ENCODE data around the gene CANT1. TPM values are rescaled to one million over a fixed set of nuclear protein-coding genes. Genes with fewer than 3 reads are reported as not detected.

The CANT1 gene
- total RNA-seq, 4 donors from 2014 or later = 21.2 to 33.7 (median 27.0) TPM

DNA sequence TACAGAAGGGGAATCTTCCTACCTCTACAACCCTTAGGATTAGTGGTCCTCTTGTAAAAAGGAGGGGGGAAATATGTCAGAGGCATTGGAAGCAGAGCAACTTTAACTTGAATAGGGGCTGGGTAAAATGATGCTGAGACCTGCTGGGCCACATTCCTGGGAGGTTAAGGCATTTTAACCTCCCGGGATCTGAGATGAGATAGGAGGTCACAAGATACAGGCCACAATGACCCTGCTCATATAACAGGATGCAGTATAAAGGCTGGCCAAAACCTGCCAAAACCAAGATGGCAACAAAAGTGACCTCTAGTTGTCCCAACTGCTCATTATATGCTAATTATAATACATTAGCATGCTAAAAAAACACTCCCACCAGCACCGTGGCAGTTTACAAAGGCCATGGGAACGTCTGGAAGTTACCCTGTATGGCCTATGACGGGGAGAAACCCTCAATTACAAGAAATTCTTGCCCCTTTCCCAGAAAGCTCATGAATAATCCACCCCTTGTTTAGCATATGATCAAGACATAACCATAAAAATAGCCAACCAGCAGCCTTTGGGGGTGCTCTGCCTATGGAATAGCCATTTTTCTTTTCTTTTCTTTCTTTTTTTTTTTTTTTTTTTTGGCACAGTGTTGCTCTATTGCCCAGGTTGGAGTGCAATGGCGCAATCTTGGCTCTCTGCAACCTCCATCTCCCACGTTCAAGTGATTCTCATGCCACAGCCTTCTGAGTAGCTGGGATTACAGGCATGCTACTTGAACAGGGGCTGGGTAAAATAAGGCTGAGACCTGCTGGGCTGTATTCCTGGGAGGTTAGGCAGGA, 8.2 kb upstream of the CANT1 start:
- no peak overlapping the region for H3K27ac ChIP-seq (replicated peaks in 1 of 4)
- no peaks in the 10 kb centered on the region for H3K36me3 ChIP-seq
- peaks cover 29 to 34% (median 31%) of the 10 kb centered on the region in 4 donors for H3K4me1 ChIP-seq
- H3K27me3 ChIP-seq = no peaks in the 10 kb centered on the region
- no peaks in the 10 kb centered on the region for H3K9me3 ChIP-seq
- intact Hi-C loops (cut with DNase I) = no loop called here
- H3K4me3 ChIP-seq = no peak overlapping the region
- WGBS = 76% methylated on average over 6 of the region's 6 CpGs
- no peak for DNase-seq (ENCODE audit: extremely low spot score)
- TF ChIP-seq POLR2A (IDR thresholded peaks at IDR 0.05; ENCODE audit: low read depth) (no peak), POLR2AphosphoS5 (IDR thresholded peaks at IDR 0.05) (no peak), EP300 (IDR thresholded peaks at IDR 0.05) (no peak)
- TF ChIP-seq, protein P1, sequence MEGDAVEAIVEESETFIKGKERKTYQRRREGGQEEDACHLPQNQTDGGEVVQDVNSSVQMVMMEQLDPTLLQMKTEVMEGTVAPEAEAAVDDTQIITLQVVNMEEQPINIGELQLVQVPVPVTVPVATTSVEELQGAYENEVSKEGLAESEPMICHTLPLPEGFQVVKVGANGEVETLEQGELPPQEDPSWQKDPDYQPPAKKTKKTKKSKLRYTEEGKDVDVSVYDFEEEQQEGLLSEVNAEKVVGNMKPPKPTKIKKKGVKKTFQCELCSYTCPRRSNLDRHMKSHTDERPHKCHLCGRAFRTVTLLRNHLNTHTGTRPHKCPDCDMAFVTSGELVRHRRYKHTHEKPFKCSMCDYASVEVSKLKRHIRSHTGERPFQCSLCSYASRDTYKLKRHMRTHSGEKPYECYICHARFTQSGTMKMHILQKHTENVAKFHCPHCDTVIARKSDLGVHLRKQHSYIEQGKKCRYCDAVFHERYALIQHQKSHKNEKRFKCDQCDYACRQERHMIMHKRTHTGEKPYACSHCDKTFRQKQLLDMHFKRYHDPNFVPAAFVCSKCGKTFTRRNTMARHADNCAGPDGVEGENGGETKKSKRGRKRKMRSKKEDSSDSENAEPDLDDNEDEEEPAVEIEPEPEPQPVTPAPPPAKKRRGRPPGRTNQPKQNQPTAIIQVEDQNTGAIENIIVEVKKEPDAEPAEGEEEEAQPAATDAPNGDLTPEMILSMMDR (IDR thresholded peaks at IDR 0.05) = no peak

DNA sequence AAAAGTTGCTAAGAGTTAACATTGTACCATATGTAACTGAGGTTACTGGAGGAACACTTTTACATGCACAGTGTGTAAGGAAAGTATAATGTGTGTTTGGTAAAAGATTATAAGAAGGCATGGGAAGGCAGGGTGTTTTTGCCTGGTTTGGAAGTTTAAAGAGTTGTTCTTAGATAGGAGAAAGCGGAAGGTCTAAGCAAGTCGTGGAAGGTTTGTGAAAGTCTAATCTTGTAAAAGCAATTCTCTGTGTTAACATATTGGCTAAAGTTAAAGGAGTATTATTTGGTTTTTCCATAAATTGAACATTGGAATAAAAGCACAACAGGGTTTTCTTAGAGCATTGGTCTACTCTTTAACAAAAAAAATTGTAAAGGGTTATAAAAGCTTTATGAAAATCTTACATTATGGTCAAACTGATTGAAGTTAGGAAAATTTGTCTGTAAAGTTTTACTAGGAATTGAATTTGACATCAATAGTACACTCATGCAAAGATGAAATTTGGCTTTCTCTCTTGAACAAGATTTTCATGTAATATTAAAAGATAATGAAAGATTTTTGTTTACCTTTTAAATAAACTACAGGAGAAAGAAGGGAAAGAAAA, 4.7 kb upstream of the CANT1 start:
- Histone ChIP-seq H3K36me3 (no peaks in the 10 kb centered on the region), H3K9me3 (no peaks in the 10 kb centered on the region), H3K27ac (replicated peaks in 1 of 4) (no peak overlapping the region), H3K4me1 (peaks cover 6 to 10% (median 8%) of the 10 kb centered on the region in 4 donors), H3K27me3 (no peaks in the 10 kb centered on the region), H3K4me3 (no peak overlapping the region)
- DNase-seq (ENCODE audit: extremely low spot score) = no peak
- intact Hi-C loops (cut with DNase I) = no loop called here
- 80% methylated on average over 2 of the region's 2 CpGs for WGBS
- TF ChIP-seq POLR2AphosphoS5 (IDR thresholded peaks at IDR 0.05) (no peak), EP300 (IDR thresholded peaks at IDR 0.05) (no peak), POLR2A (IDR thresholded peaks at IDR 0.05; ENCODE audit: low read depth) (no peak)
- TF ChIP-seq, protein P1 (IDR thresholded peaks at IDR 0.05) = no peak

DNA sequence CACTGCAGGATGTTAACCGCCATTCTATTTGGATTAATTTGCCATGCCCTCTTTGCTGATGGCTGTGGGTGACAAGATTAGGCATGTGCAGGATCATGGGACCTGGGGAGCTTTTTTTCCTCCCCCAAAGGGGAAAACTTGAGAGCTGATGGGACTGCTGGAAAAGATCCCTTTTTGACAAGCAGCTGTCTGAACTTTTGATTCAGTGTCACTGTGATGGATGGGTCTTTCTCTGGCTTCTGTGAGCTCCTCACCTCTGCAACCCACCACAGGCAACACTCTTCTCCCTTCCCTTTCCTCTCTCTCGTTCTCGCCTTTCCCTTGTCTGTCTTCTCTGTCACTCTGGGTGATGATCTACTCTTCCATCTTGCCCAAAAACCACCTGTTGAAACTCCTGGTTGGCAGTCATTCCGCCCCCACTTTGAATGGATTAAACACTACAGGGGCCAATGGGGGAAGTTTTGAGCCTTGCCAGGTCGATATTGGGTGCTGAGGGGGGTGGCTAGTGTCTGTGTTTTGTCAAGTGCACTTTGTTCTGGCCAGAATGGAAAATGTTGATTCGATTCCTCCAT, 3.1 kb upstream of the CANT1 start:
- intact Hi-C loops (cut with DNase I) = no loop called here
- TF ChIP-seq POLR2AphosphoS5 (IDR thresholded peaks at IDR 0.05) (no peak), EP300 (IDR thresholded peaks at IDR 0.05) (no peak), POLR2A (IDR thresholded peaks at IDR 0.05; ENCODE audit: low read depth) (no peak)
- TF ChIP-seq, protein P1 (IDR thresholded peaks at IDR 0.05) = no peak

DNA sequence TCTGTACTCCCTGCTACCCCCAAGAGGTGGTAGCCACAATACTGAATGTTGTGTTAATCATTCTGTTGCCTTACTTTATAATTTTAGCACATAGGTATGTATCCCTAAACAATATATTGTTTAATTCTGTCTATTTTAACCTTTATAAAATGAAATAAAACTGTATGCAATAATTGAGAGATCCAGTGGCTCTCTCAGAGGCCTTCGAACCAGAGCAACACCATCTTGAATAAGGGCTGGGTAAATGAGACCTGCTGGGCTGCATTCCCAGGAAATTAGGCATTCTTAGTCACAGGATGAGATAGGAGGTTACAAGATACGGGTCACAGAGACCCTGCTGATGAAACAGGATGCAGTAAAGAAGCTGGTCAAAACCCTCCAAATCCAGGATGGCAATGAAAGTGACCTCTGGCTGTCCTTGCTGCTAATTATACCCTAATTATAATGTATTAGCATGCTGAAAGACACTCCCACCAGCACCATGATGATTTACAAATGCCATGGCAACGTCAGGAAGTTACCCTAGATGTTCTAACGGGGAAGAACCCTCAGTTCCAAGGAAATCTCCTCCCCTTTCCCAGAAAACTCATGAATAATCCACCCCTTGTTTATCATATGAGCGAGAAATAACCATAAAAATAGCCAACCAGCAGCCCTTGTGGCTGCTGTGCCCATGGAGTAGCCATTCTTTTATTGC, 2.0 kb upstream of the CANT1 start:
- TF ChIP-seq, protein P1 (IDR thresholded peaks at IDR 0.05) = no peak
- TF ChIP-seq EP300 (IDR thresholded peaks at IDR 0.05) (no peak), POLR2A (IDR thresholded peaks at IDR 0.05; ENCODE audit: low read depth) (no peak), POLR2AphosphoS5 (IDR thresholded peaks at IDR 0.05) (no peak)
- no peaks in the 10 kb centered on the region for H3K27me3 ChIP-seq
- intact Hi-C loops (cut with DNase I) = no loop called here
- H3K27ac ChIP-seq (replicated peaks in 1 of 4) = no peak overlapping the region
- H3K9me3 ChIP-seq = no peaks in the 10 kb centered on the region
- peaks cover 0 to 6% (median 0%) of the 10 kb centered on the region in 4 donors for H3K36me3 ChIP-seq
- H3K4me1 ChIP-seq = peaks cover 23 to 35% (median 33%) of the 10 kb centered on the region in 4 donors
- no peak overlapping the region for H3K4me3 ChIP-seq
- no peak for DNase-seq (ENCODE audit: extremely low spot score)
- WGBS = 81% methylated on average over 5 of the region's 5 CpGs

More for the DNA sequence above, 3.1 kb upstream of the CANT1 start:
- H3K4me3 ChIP-seq = no peak overlapping the region
- H3K27ac ChIP-seq (replicated peaks in 1 of 4) = no peak overlapping the region
- 73% methylated on average over 6 of the region's 6 CpGs for WGBS
- no peak for DNase-seq (ENCODE audit: extremely low spot score)
- no peaks in the 10 kb centered on the region for H3K27me3 ChIP-seq
- peaks cover 20 to 24% (median 23%) of the 10 kb centered on the region in 4 donors for H3K4me1 ChIP-seq
- H3K9me3 ChIP-seq = no peaks in the 10 kb centered on the region
- H3K36me3 ChIP-seq = peaks cover 0 to 3% (median 0%) of the 10 kb centered on the region in 4 donors

Data from esophagus muscularis mucosa (tissue), 4 donors.